Thoracic aorta (tissue), 2 donors: Measurements from ENCODE around the gene PITPNB. TPM values are rescaled to one million over a fixed set of nuclear protein-coding genes. Genes with fewer than 3 reads are reported as not detected.
A peak's percentile ranks its signal among the peaks of the same experiment; 100 is the strongest.

ENCODE experiments used
- ATAC-seq: fragments of 150-250 bp; one replicate; pipeline ENCODE4 v1.8.0; 2017; ENCODE audit warnings: low read depth; ENCODE audit not compliant: insufficient number of reproducible peaks, low FRiP score
- DNase-seq: peaks from one replicate; pipeline ENCODE4 v3.0.0-alpha.2; 2020; ENCODE audit warnings: low spot score
- H3K27ac ChIP-seq, 2 donors: fragments of 200-600 bp; sonication (generic); 1 replicate in 1 of 2; 2 replicates in 1 of 2; pipeline ENCODE4 v1.5.1; 2016; ENCODE audit warnings: mild to moderate bottlenecking in 2 of 2, moderate library complexity in 2 of 2
- H3K27me3 ChIP-seq: fragments of 200-600 bp; sonication (generic); replicated peaks from 2 replicates; pipeline ENCODE4 v1.6.0; 2016; ENCODE audit warnings: mild to moderate bottlenecking; ENCODE audit not compliant: insufficient read depth
- H3K36me3 ChIP-seq: fragments of 200-600 bp; sonication (generic); one replicate; pipeline ENCODE4 v1.5.1; 2016
- H3K4me1 ChIP-seq, 2 donors: fragments of 200-600 bp; sonication (generic); 1 replicate in 1 of 2; 2 replicates in 1 of 2; pipeline versions ENCODE4 v1.5.1 to v1.6.0; 2016; ENCODE audit warnings: low read depth in 2 of 2, mild to moderate bottlenecking in 1 of 2; ENCODE audit not compliant: control insufficient read depth in 1 of 2
- H3K4me3 ChIP-seq: fragments of 200-600 bp; sonication (generic); 2 replicates; pipeline ENCODE4 v1.5.1; 2016; ENCODE audit warnings: mild to moderate bottlenecking
- H3K9me3 ChIP-seq: fragments of 200-600 bp; sonication (generic); 2 replicates; pipeline ENCODE4 v1.5.1; 2016
- total RNA-seq, 2 donors: library from RNA; depleted of rRNA; stranded (reverse); fragments of >200 nt; gene quantifications; one replicate each; pipeline versions ENCODE4 v1.1.0 to v1.2.3, GENCODE V29; 2016
- TF ChIP-seq, protein P1 (sequence below): fragments of 200-600 bp; sonication (generic); IDR thresholded peaks from one replicate; pipeline ENCODE4 v1.5.1; 2019; ENCODE audit warnings: antibody characterized with exemption

PITPNB gene
- total RNA-seq, 2 donors from 2014 or later = 42.2 to 111 TPM

DNA sequence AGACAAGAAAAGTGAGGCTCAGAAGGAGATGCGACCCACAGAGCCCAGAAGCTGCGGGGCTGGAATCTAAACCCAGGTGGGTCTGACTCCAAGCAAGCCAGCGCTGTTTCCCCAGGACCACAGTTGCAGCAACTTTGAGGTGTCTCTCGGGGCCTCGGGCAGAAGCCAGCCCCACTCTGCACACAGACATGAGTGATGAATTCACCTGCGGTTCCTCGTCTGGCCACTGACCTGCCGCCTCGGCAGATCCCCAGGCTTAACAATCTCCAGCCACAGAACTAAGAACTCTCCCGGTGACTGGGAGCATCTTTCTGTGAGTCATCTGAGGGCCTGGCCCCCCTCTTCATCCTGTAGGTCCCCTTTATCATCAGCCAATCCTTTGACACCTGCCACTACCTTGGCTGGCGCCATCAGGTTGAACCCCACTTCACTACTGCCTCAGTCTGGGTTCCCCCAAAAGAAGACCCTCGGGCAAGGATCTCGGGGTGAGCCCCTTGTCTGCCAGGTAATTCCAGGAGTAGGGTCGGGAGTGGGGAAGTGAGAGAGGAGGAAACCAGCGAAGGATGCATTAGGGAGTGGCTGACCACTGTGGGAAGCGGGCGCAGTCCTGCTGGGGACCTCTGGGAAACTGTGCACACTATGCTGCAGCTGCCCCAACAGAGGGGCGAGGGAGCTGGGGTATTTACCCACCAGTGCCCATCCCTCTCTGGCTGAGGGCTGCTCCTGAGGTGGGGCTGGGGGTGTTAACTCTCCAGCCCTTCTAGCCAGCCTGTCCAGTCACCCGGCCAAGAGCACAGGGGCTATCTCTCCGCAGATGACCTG is 84.5 kb downstream of the PITPNB start:
- Histone ChIP-seq H3K4me3 (no peak overlapping the region), H3K9me3 (no peaks in the 10 kb centered on the region), H3K4me1 (no peaks in the 10 kb centered on the region), H3K27ac (no peak overlapping the region), H3K36me3 (no peaks in the 10 kb centered on the region), H3K27me3 (no peaks in the 10 kb centered on the region)
- DNase-seq (no peak), ATAC-seq (no peak)
- TF ChIP-seq, protein P1, sequence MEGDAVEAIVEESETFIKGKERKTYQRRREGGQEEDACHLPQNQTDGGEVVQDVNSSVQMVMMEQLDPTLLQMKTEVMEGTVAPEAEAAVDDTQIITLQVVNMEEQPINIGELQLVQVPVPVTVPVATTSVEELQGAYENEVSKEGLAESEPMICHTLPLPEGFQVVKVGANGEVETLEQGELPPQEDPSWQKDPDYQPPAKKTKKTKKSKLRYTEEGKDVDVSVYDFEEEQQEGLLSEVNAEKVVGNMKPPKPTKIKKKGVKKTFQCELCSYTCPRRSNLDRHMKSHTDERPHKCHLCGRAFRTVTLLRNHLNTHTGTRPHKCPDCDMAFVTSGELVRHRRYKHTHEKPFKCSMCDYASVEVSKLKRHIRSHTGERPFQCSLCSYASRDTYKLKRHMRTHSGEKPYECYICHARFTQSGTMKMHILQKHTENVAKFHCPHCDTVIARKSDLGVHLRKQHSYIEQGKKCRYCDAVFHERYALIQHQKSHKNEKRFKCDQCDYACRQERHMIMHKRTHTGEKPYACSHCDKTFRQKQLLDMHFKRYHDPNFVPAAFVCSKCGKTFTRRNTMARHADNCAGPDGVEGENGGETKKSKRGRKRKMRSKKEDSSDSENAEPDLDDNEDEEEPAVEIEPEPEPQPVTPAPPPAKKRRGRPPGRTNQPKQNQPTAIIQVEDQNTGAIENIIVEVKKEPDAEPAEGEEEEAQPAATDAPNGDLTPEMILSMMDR = no peak

DNA sequence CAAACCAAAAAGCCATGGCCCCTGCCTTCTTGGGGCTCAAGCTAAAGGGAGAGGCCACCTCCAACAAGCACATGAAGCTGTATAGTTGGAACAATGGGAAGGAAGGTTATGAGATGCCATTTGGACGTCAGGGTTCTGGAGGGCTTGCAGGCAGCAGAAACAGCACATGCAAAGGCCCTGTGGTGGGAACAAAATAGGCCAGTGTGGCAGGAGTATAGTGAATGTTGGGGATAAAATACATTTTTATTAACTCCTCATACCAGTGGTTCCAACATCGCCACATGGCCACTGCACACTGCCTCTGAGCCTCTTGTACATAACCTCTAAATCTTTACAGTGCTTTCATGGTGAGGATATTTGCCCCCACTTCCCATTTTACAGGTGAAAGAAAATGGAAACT is 85.3 kb downstream of the PITPNB start:
- TF ChIP-seq, protein P1 = no peak
- Histone ChIP-seq H3K4me1 (peaks cover 0 to 4% of the 10 kb centered on the region in 2 donors), H3K9me3 (no peaks in the 10 kb centered on the region), H3K27ac (no peak overlapping the region), H3K4me3 (no peak overlapping the region), H3K27me3 (no peaks in the 10 kb centered on the region), H3K36me3 (no peaks in the 10 kb centered on the region)
- ATAC-seq (no peak), DNase-seq (no peak)

GRCh38 chr22:27832606-27833005 is 86.5 kb downstream of the PITPNB start:
- DNase-seq = no peak
- H3K27ac ChIP-seq = no peak overlapping the region
- H3K36me3 ChIP-seq = no peaks in the 10 kb centered on the region
- ATAC-seq = no peak
- TF ChIP-seq, protein P1 = no peak
- H3K4me1 ChIP-seq = peaks cover 5 to 16% of the 10 kb centered on the region in 2 donors
- H3K27me3 ChIP-seq = no peaks in the 10 kb centered on the region
- H3K4me3 ChIP-seq = no peak overlapping the region
- H3K9me3 ChIP-seq = no peaks in the 10 kb centered on the region

DNA sequence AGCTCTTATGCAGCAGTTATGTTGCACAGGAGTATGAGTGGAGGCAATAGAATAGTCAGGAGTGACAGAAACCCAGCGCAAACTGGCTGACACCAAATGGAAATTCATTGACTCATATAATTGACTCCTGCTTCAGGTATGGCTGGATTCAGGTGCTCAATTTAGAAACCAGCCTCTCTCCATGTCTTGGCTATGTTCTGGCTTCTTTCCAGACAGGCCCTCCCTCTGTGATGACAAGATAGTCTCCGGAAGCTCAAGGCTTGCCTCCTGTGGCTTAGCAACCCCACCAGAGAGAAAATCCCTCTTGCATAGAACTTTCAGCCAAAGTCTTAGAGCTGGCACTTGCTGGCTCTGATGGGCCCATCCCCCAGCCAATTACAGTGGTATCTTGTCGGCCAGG is 89.4 kb downstream of the PITPNB start:
- no peaks in the 10 kb centered on the region for H3K27me3 ChIP-seq
- no peaks in the 10 kb centered on the region for H3K9me3 ChIP-seq
- H3K36me3 ChIP-seq = no peaks in the 10 kb centered on the region
- TF ChIP-seq, protein P1 = no peak
- peaks cover 5 to 32% of the 10 kb centered on the region in 2 donors for H3K4me1 ChIP-seq
- H3K4me3 ChIP-seq = no peak overlapping the region
- no peak overlapping the region for H3K27ac ChIP-seq
- ATAC-seq (no peak), DNase-seq (no peak)

DNA sequence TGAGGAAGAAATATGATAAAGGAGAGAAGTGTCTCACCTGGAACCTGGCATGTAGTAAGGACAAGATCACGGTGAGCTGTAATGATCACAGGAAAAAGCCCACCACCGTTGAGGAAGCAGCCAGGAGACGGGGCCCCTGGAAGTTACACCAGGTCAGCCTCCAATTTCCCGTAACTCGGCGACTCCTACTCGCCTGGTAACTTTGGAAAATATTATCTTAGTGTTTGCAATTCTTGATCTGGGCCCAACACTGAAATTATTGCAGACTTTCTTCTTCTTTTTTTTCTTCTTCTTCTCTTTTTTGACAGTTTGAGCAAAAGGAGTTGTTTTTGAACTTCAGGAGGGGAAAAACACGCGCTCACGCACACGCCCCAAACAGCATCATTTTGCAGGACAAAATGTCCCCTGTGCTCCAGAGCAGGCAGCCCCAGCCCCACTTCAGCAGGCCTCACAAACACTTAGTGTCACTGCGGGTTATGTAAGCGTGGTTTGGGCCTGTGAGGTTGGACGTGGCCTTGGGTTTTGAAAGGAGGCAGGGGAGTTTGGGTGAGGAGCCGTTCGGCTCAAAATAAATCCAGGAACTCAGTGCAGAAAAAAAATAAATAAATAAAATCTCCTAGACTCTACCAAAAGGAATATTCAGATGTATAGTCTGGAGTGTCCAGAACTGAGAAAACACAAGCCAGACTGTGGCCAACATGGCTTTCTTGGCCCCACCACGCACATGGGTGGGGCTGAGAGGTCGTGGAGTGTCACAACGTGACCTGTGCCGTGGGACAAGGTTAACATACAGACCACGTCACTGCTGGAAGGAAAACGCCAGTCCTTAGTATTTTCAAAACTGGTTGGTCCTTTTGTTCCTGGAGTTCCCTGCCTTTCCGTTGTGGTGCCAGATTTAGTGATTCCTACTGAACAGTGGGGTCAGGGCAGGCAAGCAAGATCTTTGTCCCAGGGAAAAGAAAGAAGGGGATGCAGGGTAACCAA is 91.2 kb downstream of the PITPNB start:
- no peaks in the 10 kb centered on the region for H3K27me3 ChIP-seq
- H3K4me3 ChIP-seq = no peak overlapping the region
- peak; percentile 65 for ATAC-seq
- H3K27ac ChIP-seq = peak overlapping the region; percentile 77 to 87
- TF ChIP-seq, protein P1 = no peak
- H3K4me1 ChIP-seq = peaks cover 5 to 32% of the 10 kb centered on the region in 2 donors
- no peaks in the 10 kb centered on the region for H3K9me3 ChIP-seq
- DNase-seq = no peak
- H3K36me3 ChIP-seq = no peaks in the 10 kb centered on the region
